GM23248 (cell line): ENCODE measurements around the gene PDYN. TPM values are rescaled to one million over a fixed set of nuclear protein-coding genes. Genes with fewer than 3 reads are reported as not detected.

Experiments used
- DNase-seq: peaks from one replicate; pipeline ENCODE4 v3.0.0-alpha.2; 2015
- H2AFZ ChIP-seq: fragments of 200-600 bp; sonication (generic); 2 replicates; pipeline ENCODE4 v1.6.1; 2016; ENCODE audit warnings: antibody characterized with exemption
- H3F3A ChIP-seq: fragments of 200-600 bp; sonication (generic); 2 replicates; pipeline ENCODE4 v1.6.1; 2016; ENCODE audit warnings: mild to moderate bottlenecking, antibody characterized with exemption, mixed run types; ENCODE audit not compliant: insufficient read depth
- H3K27ac ChIP-seq: fragments of 200-600 bp; sonication (generic); 2 replicates; pipeline ENCODE4 v1.5.1; 2016; ENCODE audit warnings: mild to moderate bottlenecking
- H3K27me3 ChIP-seq: fragments of 200-600 bp; sonication (generic); replicated peaks from 2 replicates; pipeline ENCODE4 v1.6.1; 2016; ENCODE audit warnings: mild to moderate bottlenecking; ENCODE audit not compliant: insufficient read depth
- H3K36me3 ChIP-seq: fragments of 200-600 bp; sonication (generic); 2 replicates; pipeline ENCODE4 v1.6.1; 2016; ENCODE audit warnings: low read depth, mild to moderate bottlenecking
- H3K4me1 ChIP-seq: fragments of 200-600 bp; sonication (generic); 2 replicates; pipeline ENCODE4 v1.6.1; 2016; ENCODE audit warnings: mild to moderate bottlenecking; ENCODE audit not compliant: insufficient read depth
- H3K4me2 ChIP-seq: fragments of 200-600 bp; sonication (generic); one replicate; pipeline ENCODE4 v1.6.1; 2016; ENCODE audit warnings: mild to moderate bottlenecking; ENCODE audit not compliant: unreplicated experiment
- H3K4me3 ChIP-seq: fragments of 200-600 bp; sonication (generic); 2 replicates; pipeline ENCODE4 v1.5.1; 2016; ENCODE audit warnings: mild to moderate bottlenecking
- H3K79me2 ChIP-seq: fragments of 200-600 bp; sonication (generic); 2 replicates; pipeline ENCODE4 v1.6.1; 2016; ENCODE audit warnings: mild to moderate bottlenecking; ENCODE audit not compliant: insufficient read depth
- H3K9ac ChIP-seq: fragments of 200-600 bp; sonication (generic); 2 replicates; pipeline ENCODE4 v1.6.1; 2016; ENCODE audit warnings: mild to moderate bottlenecking
- H3K9me2 ChIP-seq: fragments of 200-600 bp; sonication (generic); 2 replicates; pipeline ENCODE4 v1.6.1; 2016; ENCODE audit warnings: mixed run types, mild to moderate bottlenecking, moderate library complexity; ENCODE audit not compliant: insufficient read depth
- H3K9me3 ChIP-seq: fragments of 200-600 bp; sonication (generic); one replicate; pipeline ENCODE4 v1.6.1; 2017; ENCODE audit warnings: low read depth
- H4K20me1 ChIP-seq: fragments of 200-600 bp; sonication (generic); 2 replicates; pipeline ENCODE4 v1.6.0; 2016; ENCODE audit not compliant: insufficient read depth
- EZH2 ChIP-seq: fragments of 200-600 bp; sonication (generic); IDR thresholded peaks from 2 replicates; pipeline ENCODE4 v1.6.1; 2018; ENCODE audit warnings: antibody characterized with exemption, mild to moderate bottlenecking; ENCODE audit not compliant: insufficient read depth, poor library complexity, severe bottlenecking
- EZH2phosphoT487 ChIP-seq: fragments of 200-600 bp; sonication (generic); IDR thresholded peaks from 2 replicates; pipeline ENCODE4 v1.6.1; 2018; ENCODE audit warnings: antibody characterized with exemption, moderate library complexity, mild to moderate bottlenecking, low read depth; ENCODE audit not compliant: insufficient read depth
- WGBS, 2 experiments: methylation state at CpG; one replicate each; pipeline ENCODE4 v1.1.6; 2015 to 2017; ENCODE audit warnings: low lambda C conversion rate in 2 of 2, low coverage in 1 of 2; ENCODE audit errors: missing lambda C conversion rate in 2 of 2; 5-methylcytosine and 5-hydroxymethylcytosine counted together
- in situ Hi-C: fragments of 300-500 bp; cut with MboI; formaldehyde crosslinking; loops from 2 replicates; pipeline ENCODE4 v1.15.0; 2020
- polyA plus RNA-seq: library from polyadenylated mRNA; unstranded; fragments of >200 nt; fragmentation: Nextera tagmentation; extraction: Ambion mirVana; gene quantifications from 2 replicates; pipeline ENCODE4 v1.2.1, GENCODE V29; 2016
- total RNA-seq: library from RNA; depleted of rRNA; stranded (reverse); fragments of >200 nt; shearing (Covaris generic); gene quantifications from 2 replicates; pipeline ENCODE4 v1.2.3, GENCODE V29; 2014

The PDYN gene
- total and polyA plus RNA-seq, 2 experiments from 2014 or later = not detected

GRCh38 chr20:2004171-2004570 lies 10.3 kb upstream of the PDYN start:
- 0% methylated on average over 1 of the region's 1 CpG for WGBS, 2 experiments
- peaks cover 56% of the 10 kb centered on the region for H3K27me3 ChIP-seq
- peaks cover 16% of the 10 kb centered on the region for H3K4me1 ChIP-seq
- no peak overlapping the region for H3K4me2 ChIP-seq
- H3K9ac ChIP-seq = no peak overlapping the region
- no peak for DNase-seq
- no peak overlapping the region for H3K27ac ChIP-seq
- no peaks in the 10 kb centered on the region for H3K9me2 ChIP-seq
- in situ Hi-C loops = no loop called here
- no peaks in the 10 kb centered on the region for H3K79me2 ChIP-seq
- H3K9me3 ChIP-seq = no peaks in the 10 kb centered on the region
- H3F3A ChIP-seq = peaks cover 18% of the 10 kb centered on the region; the same call in 1 of the 2 replicates
- no peak for TF ChIP-seq EZH2
- no peak for TF ChIP-seq EZH2phosphoT487
- H4K20me1 ChIP-seq = no peaks in the 10 kb centered on the region
- H2AFZ ChIP-seq = no peak overlapping the region
- H3K4me3 ChIP-seq = no peak overlapping the region
- no peaks in the 10 kb centered on the region for H3K36me3 ChIP-seq

- Histone ChIP-seq H3K27me3 (peaks cover 66% of the 10 kb centered on the region), H4K20me1 (no peaks in the 10 kb centered on the region), H3K79me2 (no peaks in the 10 kb centered on the region), H3K36me3 (no peaks in the 10 kb centered on the region), H3K9me2 (no peaks in the 10 kb centered on the region), H3K27ac (no peak overlapping the region), H3K9ac (no peak overlapping the region), H3K4me2 (no peak overlapping the region), H3K9me3 (no peaks in the 10 kb centered on the region), H3F3A (peaks cover 10% of the 10 kb centered on the region; the same call in 1 of the 2 replicates), H3K4me3 (no peak overlapping the region), H2AFZ (no peak overlapping the region), H3K4me1 (peaks cover 13% of the 10 kb centered on the region)
- WGBS, 2 experiments = 50 to 54% methylated on average over 4 of the region's 4 CpGs
- DNase-seq = no peak
- TF ChIP-seq EZH2phosphoT487 (no peak), EZH2 (no peak)
- in situ Hi-C loops = no loop called here
Measured at GRCh38 chr20:2002365-2002764, 8.5 kb upstream of the PDYN start.

- Histone ChIP-seq H3K4me3 (no peak overlapping the region), H3K36me3 (no peaks in the 10 kb centered on the region), H4K20me1 (no peaks in the 10 kb centered on the region), H3K79me2 (no peaks in the 10 kb centered on the region), H3K4me2 (no peak overlapping the region), H3K27me3 (peaks cover 78% of the 10 kb centered on the region), H3K9ac (no peak overlapping the region), H3F3A (peaks cover 3% of the 10 kb centered on the region; the same call in 1 of the 2 replicates), H2AFZ (no peak overlapping the region), H3K9me3 (no peaks in the 10 kb centered on the region), H3K4me1 (peaks cover 2% of the 10 kb centered on the region; the same call in 1 of the 2 replicates), H3K27ac (no peak overlapping the region), H3K9me2 (no peaks in the 10 kb centered on the region)
- no peak for TF ChIP-seq EZH2phosphoT487
- no peak for TF ChIP-seq EZH2
- 33 to 36% methylated on average over 3 of the region's 3 CpGs for WGBS, 2 experiments
- DNase-seq = no peak
- in situ Hi-C loops = no loop called here
Measured at GRCh38 chr20:2001119-2001518, 7.3 kb upstream of the PDYN start.

- Histone ChIP-seq H3K27me3 (peaks cover 86% of the 10 kb centered on the region), H3K4me2 (no peak overlapping the region), H4K20me1 (no peaks in the 10 kb centered on the region), H2AFZ (no peak overlapping the region), H3F3A (no peaks in the 10 kb centered on the region), H3K9me3 (no peaks in the 10 kb centered on the region), H3K27ac (no peak overlapping the region), H3K36me3 (no peaks in the 10 kb centered on the region), H3K4me1 (no peaks in the 10 kb centered on the region), H3K9me2 (no peaks in the 10 kb centered on the region), H3K9ac (no peak overlapping the region), H3K79me2 (no peaks in the 10 kb centered on the region), H3K4me3 (no peak overlapping the region)
- WGBS, 2 experiments = 49 to 52% methylated on average over 6 of the region's 6 CpGs
- no peak for TF ChIP-seq EZH2phosphoT487
- TF ChIP-seq EZH2 = no peak
- DNase-seq = no peak
- in situ Hi-C loops = no loop called here
Measured at GRCh38 chr20:2000285-2000684, 6.4 kb upstream of the PDYN start.

GRCh38 chr20:1998715-1999114 lies 4.9 kb upstream of the PDYN start:
- H4K20me1 ChIP-seq = no peaks in the 10 kb centered on the region
- H3K36me3 ChIP-seq = no peaks in the 10 kb centered on the region
- in situ Hi-C loops = no loop called here
- H3K9me2 ChIP-seq = no peaks in the 10 kb centered on the region
- H3K79me2 ChIP-seq = no peaks in the 10 kb centered on the region
- no peak for DNase-seq
- H2AFZ ChIP-seq = no peak overlapping the region
- no peak overlapping the region for H3K27ac ChIP-seq
- H3K4me3 ChIP-seq = no peak overlapping the region
- peaks cover 92% of the 10 kb centered on the region for H3K27me3 ChIP-seq
- H3K9ac ChIP-seq = no peak overlapping the region
- no peaks in the 10 kb centered on the region for H3K9me3 ChIP-seq
- no peak overlapping the region for H3K4me2 ChIP-seq
- TF ChIP-seq EZH2phosphoT487 (no peak), EZH2 (no peak)
- 17 to 29% methylated on average over 3 of the region's 3 CpGs for WGBS, 2 experiments
- H3K4me1 ChIP-seq = no peaks in the 10 kb centered on the region
- no peaks in the 10 kb centered on the region for H3F3A ChIP-seq
